Aortic smooth muscle cell (primary cell): ENCODE data around the gene PLCH2. TPM values are rescaled to one million over a fixed set of nuclear protein-coding genes. Genes with fewer than 3 reads are reported as not detected.

Experiments used
- total RNA-seq: library from RNA; depleted of rRNA; stranded (reverse); fragments of >200 nt; gene quantifications from 2 replicates; pipeline ENCODE4 v1.2.3, GENCODE V29; 2014

The PLCH2 gene
- 3.2 and 5.9 TPM in 2 replicates for total RNA-seq

GRCh38 chr1:2476061-2476999 lies at the start of gene PLCH2:
PLCH2 (plus strand) TSS chr1:2476289; CDS start chr1:2476589, 300 bp downstream.

GRCh38 chr1:2525920-2526823 lies 50.1 kb downstream of the PLCH2 start, which contains the start of gene PANK4:
PANK4 (minus strand) TSS chr1:2526596; CDS start chr1:2526587, 9 bp downstream.

GRCh38 chr1:2529784-2530512 lies 53.9 kb downstream of the PLCH2 start, which contains the start of gene HES5:
HES5 (minus strand) TSS chr1:2530263; CDS start chr1:2530164, 99 bp downstream.

Other genes with a start within 250 kb of the PLCH2 start
- 27.0 and 29.8 TPM in 2 replicates for gene SKI, start 248.0 kb upstream of the PLCH2 start, total RNA-seq
- 6.2 and 7.5 TPM in 2 replicates for gene MORN1, start 84.7 kb upstream of the PLCH2 start, total RNA-seq
- 94.7 and 122 TPM in 2 replicates for gene RER1, start 84.4 kb upstream of the PLCH2 start, total RNA-seq
- gene PEX10, start 63.7 kb upstream of the PLCH2 start, total RNA-seq: 28.4 and 28.8 TPM in 2 replicates
- 16.4 and 20.5 TPM in 2 replicates for gene PANK4, start 50.3 kb downstream of the PLCH2 start, total RNA-seq
- 0.06 TPM in 1 of 2 replicates, not detected in the other for gene HES5, start 54.0 kb downstream of the PLCH2 start, total RNA-seq
- gene TNFRSF14, start 80.1 kb downstream of the PLCH2 start, total RNA-seq: 25.8 and 26.2 TPM in 2 replicates
- 10.9 and 11.1 TPM in 2 replicates for gene PRXL2B, start 110.5 kb downstream of the PLCH2 start, total RNA-seq
- gene MMEL1, start 156.7 kb downstream of the PLCH2 start, total RNA-seq: 0.40 and 0.75 TPM in 2 replicates